Measurements from ENCODE around the gene CLEC2L.
"Not testable (repeated sequence)": the region's sequence is repeated elsewhere in the genome, so short reads cannot be mapped to it uniquely, and the experiment has no call there.

The CLEC2L gene

GRCh38 chr7:139523968-139524815 is 707 bp downstream of the CLEC2L start:
- DNase-seq (ENCODE audit: low read depth in 2 of 2): no peak

GRCh38 chr7:139525239-139525638 is 1.8 kb downstream of the CLEC2L start:
- no peak for DNase-seq (ENCODE audit: low read depth in 2 of 2)

DNA sequence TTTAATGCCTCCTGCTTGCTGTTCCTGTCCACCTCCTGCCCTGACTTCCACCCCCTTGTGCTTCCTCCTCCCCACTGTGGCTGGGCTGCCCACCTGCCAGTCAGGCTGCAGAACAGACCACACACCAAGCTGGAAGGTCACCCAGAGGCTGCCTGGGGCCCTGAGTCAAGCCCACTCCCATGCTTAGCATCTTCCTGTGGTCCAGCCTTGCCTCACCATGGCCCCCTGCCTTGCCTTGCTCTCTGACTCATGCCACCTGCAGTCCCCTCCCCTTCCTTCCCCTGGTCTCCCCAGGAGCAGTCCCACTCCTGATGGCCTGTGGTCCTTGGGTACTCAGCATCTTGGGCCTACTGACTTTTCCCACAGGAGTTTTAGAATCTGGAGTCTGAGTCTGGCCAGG is 2.3 kb downstream of the CLEC2L start:
- no peak for DNase-seq (ENCODE audit: low read depth in 2 of 2)

- DNase-seq (ENCODE audit: low read depth in 2 of 2): no peak
Observed at GRCh38 chr7:139526578-139527544, 3.4 kb downstream of the CLEC2L start.

GRCh38 chr7:139531094-139531493 is 7.6 kb downstream of the CLEC2L start:
- no peak for DNase-seq (ENCODE audit: low read depth in 2 of 2)

GRCh38 chr7:139532636-139533155 is 9.2 kb downstream of the CLEC2L start:
- no peak for DNase-seq (ENCODE audit: low read depth in 2 of 2)

DNA sequence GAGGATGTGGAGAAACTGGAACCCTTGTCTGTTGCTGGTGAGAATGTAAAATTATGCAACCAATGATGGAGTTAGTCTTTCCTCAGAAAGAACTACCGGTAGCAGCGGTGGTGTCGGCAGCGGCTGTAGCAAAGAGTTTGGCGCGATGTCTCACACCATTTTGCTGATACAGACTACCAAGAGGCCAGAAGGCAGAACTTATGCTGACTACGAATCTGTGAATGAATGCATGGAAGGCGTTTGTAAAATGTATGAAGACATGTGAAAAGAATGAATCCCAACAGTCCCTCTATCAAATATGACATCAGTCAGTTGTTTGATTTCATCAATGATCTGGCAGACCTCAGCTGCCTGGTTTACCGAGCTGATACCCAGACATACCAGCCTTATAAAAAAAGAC is 10.6 kb downstream of the CLEC2L start:
- no peak for DNase-seq (ENCODE audit: low read depth in 2 of 2)

DNA sequence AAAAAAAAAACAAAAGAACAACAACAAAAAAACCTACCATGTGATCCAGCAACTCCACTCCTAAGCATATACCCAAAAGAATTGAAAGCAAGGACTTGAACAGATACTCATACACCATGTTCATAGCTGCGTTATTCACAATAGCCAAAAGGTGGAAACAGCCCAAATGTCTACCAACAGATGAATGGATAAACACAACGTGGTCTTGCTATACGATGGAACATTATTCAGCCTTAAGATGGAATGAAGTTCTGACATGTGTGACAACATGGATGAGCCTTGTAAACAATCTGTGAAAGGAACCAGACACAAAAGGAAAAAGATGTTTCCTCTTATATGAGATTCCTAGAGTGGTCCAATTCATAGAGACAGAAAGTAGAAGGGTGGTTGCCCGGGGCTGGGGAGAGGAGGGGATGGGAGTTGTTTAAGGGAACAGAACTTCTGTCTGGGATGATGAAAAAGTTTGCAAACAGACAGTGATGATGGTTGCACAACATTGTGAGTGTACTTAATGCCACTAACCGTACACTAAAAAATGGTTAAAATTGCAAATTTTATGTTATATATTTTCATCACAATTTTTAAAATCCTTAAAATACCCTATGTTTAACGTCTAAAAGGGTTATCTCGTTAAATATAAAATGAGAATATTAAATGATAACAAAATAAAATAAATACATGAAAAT is 11.6 kb downstream of the CLEC2L start:
- no peak for DNase-seq (ENCODE audit: low read depth in 2 of 2)

- no peak for DNase-seq (ENCODE audit: low read depth in 2 of 2)
Observed at GRCh38 chr7:139536152-139536551, 12.7 kb downstream of the CLEC2L start.

- DNase-seq (ENCODE audit: low read depth in 2 of 2): no peak
Observed at GRCh38 chr7:139538881-139539635, 15.6 kb downstream of the CLEC2L start.

- DNase-seq (ENCODE audit: low read depth in 2 of 2): no peak
Observed at GRCh38 chr7:139540203-139540602, 16.7 kb downstream of the CLEC2L start.

DNA sequence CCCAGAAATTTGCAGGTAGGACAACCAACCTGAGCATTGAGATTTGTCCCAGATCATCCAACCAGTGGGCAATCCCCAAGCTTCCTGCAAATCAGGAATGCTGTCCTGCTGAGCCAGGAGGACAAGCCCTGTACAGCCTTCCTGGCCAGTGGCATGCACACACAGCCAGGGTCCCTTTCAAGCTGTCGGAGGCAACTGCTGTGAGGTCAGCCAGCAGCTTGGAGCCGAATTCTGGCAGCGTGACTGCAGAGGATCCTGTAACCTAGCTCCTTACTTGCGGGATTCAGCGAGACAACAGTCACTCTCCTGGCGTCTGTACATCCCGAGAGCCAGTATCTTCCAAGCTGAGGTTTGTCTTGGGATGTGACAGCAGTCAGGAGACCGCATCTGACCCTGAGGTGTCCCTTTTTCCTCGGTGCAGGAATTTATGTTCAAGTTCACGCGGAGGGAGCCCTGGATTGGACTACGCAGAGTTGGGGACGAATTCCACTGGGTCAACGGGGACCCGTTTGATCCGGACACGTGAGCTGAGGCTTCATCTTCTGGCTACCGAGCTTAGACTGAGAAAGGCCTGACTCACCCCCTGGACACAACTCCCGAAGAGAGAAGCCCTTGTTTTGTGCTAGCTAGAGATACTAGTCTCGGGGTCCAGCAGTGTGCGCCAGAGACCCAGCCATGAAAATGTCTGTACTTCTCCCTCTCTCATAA is 18.3 kb downstream of the CLEC2L start:
- no peak for DNase-seq (ENCODE audit: low read depth in 2 of 2)

- DNase-seq (ENCODE audit: low read depth in 2 of 2): no peak
Observed at GRCh38 chr7:139542308-139543151, 19.0 kb downstream of the CLEC2L start.

DNA sequence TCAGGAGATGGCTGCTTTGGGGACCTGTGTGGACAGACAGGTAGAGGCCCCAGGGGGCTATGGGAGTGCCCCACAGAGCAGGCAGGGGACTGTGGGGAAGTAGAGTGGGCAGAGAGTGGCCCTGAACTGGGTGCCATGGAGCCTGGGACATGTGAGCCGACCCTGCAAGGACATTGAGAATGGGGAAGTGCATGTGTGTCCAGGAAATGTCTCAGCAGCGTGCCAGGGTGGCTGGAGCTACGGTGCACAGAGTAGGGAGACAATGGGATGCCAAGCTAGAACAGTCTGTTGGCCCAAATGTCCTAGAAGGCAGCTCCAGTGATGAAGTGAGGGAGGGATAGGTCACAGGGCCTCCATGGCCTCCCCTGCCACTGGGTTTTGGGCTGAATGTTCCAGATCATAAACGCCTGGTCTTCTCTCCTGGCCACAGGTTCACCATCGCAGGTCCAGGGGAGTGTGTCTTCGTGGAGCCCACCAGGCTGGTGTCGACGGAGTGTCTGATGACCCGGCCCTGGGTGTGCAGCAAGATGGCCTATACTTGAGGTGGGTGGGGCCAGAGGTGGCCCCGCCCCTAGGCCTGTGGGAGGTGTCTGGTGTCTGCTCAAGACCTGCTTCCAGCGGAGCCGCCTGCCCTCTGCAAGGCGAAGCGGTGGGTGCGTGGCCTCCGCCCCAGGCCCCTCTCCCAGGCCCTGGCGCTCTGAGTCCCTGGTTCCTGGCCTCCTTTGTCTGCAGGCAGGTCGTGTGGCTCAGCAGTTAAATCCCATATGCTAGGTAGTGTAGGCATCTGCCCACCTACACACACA is 20.5 kb downstream of the CLEC2L start:
- no peak for DNase-seq (ENCODE audit: low read depth in 2 of 2)

GRCh38 chr7:139544645-139545044 is 21.2 kb downstream of the CLEC2L start:
- DNase-seq (ENCODE audit: low read depth in 2 of 2): no peak

DNA sequence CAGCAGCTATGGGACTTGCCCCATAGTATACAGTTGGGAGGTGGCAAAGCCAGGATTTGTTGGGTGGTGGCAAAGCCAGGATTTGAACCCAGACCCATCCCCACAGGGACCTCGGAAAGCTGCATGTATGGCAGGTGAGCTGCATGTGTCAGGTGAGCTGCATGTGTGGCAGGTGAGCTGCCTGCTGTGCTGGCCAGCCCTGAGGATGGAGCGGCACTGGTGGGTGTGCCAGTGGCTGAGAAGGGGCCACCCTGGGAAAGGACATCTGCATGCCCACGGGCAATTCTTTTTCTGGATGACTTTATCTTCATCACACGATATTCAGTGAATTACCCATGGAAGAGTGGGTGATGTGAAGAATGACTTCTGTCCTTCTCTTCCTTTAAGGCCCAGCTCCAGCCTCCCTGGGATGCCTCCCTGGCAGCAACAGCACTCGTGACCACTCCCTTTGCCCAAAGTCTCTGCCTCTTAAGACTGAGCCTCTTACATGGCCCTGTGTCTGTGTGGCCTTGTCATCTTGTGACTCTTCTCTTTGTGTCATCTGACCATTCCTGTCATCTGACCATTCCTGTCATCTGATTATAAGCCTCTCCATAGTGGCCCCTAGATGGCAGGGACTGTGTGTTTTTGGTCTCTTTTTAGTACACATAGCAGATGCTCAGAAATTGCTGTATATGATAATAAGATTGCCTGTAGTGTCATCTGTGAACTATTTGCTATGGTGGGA is 25.0 kb downstream of the CLEC2L start:
- DNase-seq (ENCODE audit: low read depth in 2 of 2): no peak

GRCh38 chr7:139553991-139554700 is 30.7 kb downstream of the CLEC2L start:
- DNase-seq (ENCODE audit: low read depth in 2 of 2): not testable (repeated sequence)

All from activated CD4-positive, alpha-beta T cell treated with anti-CD3 and anti-CD28 coated beads for 24 hours (primary cell).